HepG2 (cell line): ENCODE results near the gene ARL5A. TPM values are rescaled to one million over a fixed set of nuclear protein-coding genes. Genes with fewer than 3 reads are reported as not detected.
A peak's percentile ranks its signal among the peaks of the same experiment; 100 is the strongest.

Experiments
- CREB1 ChIP-seq, 2 experiments: fragments of 450-650 bp in 1 of 2; IDR thresholded peaks; 2 replicates each; pipeline ENCODE4 v1.6.1; 2016 to 2017; ENCODE audit warnings: control low read depth in 1 of 2, mild to moderate bottlenecking in 1 of 2, missing compliant biosample characterization in 1 of 2, missing genetic modification characterization in 1 of 2
- KLF12 ChIP-seq: sonication (generic); formaldehyde crosslinking; IDR thresholded peaks from 2 replicates; pipeline ENCODE4 v1.4.0; 2020; ENCODE audit warnings: missing genetic modification reagents, borderline replicate concordance
- LCORL ChIP-seq, 2 experiments: fragments of 450-650 bp in 1 of 2; sonication (generic) in 1 of 2; formaldehyde crosslinking in 1 of 2; IDR thresholded peaks; 2 replicates each; pipeline versions ENCODE4 v1.5.0 to v1.6.1; 2017 to 2020; ENCODE audit warnings: antibody characterized with exemption in 1 of 2, missing genetic modification reagents in 1 of 2
- MED1 ChIP-seq: sonication (generic); formaldehyde crosslinking; IDR thresholded peaks from 2 replicates; pipeline ENCODE4 v1.4.0; 2020; ENCODE audit warnings: missing genetic modification reagents
- RFX1 ChIP-seq: fragments of 450-650 bp; IDR thresholded peaks from 2 replicates; pipeline ENCODE4 v1.6.1; 2017
- RFXANK ChIP-seq: IDR thresholded peaks from 2 replicates; pipeline ENCODE4 v1.6.1; 2016
- SP4 ChIP-seq: sonication (generic); formaldehyde crosslinking; IDR thresholded peaks from 2 replicates; pipeline ENCODE4 v1.8.1; 2023; ENCODE audit warnings: mild to moderate bottlenecking, missing genetic modification reagents
- SRSF1 ChIP-seq: fragments of 200-400 bp; formaldehyde crosslinking; optimal IDR thresholded peaks from 2 replicates; pipeline ENCODE3; 2017; ENCODE audit warnings: mild to moderate bottlenecking, low read depth, low read length, moderate library complexity
- TBP ChIP-seq: sonication (generic); formaldehyde crosslinking; IDR thresholded peaks from 2 replicates; pipeline ENCODE4 v1.5.0; 2020; ENCODE audit warnings: missing genetic modification reagents
- TCF12 ChIP-seq, 2 experiments: fragments of 450-650 bp in 1 of 2; sonication (generic) in 1 of 2; formaldehyde crosslinking in 1 of 2; IDR thresholded peaks; 2 replicates each; pipeline versions ENCODE4 v1.6.1 to v1.8.0; 2017 to 2022; ENCODE audit warnings: antibody characterized with exemption in 1 of 2, mild to moderate bottlenecking in 1 of 2, missing genetic modification reagents in 1 of 2, moderate library complexity in 1 of 2
- U2AF2 ChIP-seq: fragments of 200-400 bp; formaldehyde crosslinking; IDR thresholded peaks from 2 replicates; pipeline ENCODE4 v1.6.1; 2017; ENCODE audit warnings: low read depth, mild to moderate bottlenecking, low read length
- ZFP90 ChIP-seq: sonication (generic); formaldehyde crosslinking; IDR thresholded peaks from 2 replicates; pipeline ENCODE4 v1.8.0; 2022; ENCODE audit warnings: missing genetic modification reagents, mild to moderate bottlenecking, inconsistent platforms, borderline replicate concordance
- ZNF225 ChIP-seq: sonication (generic); formaldehyde crosslinking; IDR thresholded peaks from 2 replicates; pipeline ENCODE4 v1.4.0; 2020; ENCODE audit warnings: mild to moderate bottlenecking, missing genetic modification reagents
- ZNF7 ChIP-seq: IDR thresholded peaks from 2 replicates; pipeline ENCODE4 v1.6.1; 2016; ENCODE audit warnings: missing biosample characterization, missing genetic modification reagents
- ZNF788 ChIP-seq: sonication (generic); formaldehyde crosslinking; IDR thresholded peaks from 2 replicates; pipeline ENCODE4 v1.5.0; 2020; ENCODE audit warnings: mild to moderate bottlenecking, missing genetic modification reagents, borderline replicate concordance
- ZSCAN21 ChIP-seq: sonication (generic); formaldehyde crosslinking; IDR thresholded peaks from 2 replicates; pipeline ENCODE4 v1.8.0; 2022; ENCODE audit warnings: mild to moderate bottlenecking, missing genetic modification reagents, moderate library complexity, borderline replicate concordance
- polyA plus RNA-seq, 8 experiments: library from polyadenylated mRNA; depleted of rRNA in 3 of 8; stranded (reverse) in 7 of 8; unstranded in 1 of 8; fragments of >200 nt; fragmentation: Illumina TruSeq in 4 of 8; extraction: Trizol in 4 of 8; gene quantifications; 2 replicates each; pipeline versions ENCODE4 v1.2.1 to v1.2.3, GENCODE V29; 2011 to 2016; ENCODE audit warnings: low read depth in 4 of 8, missing spikeins in 1 of 8, mixed read lengths in 1 of 8; ENCODE audit not compliant: insufficient read depth in 1 of 8
- total RNA-seq, 5 experiments: library from RNA; depleted of rRNA; stranded (reverse); fragments of >200 nt; fragmentation: Illumina TruSeq; extraction: Trizol; gene quantifications; 2 replicates each; pipeline ENCODE4 v1.2.3, GENCODE V29; 2016; ENCODE audit warnings: low read depth in 1 of 5
- TF ChIP-seq, protein P1 (sequence below): sonication (generic); formaldehyde crosslinking; conservative IDR thresholded peaks from 2 replicates; pipeline ENCODE4 v1.4.0; 2020; ENCODE audit warnings: mild to moderate bottlenecking, missing genetic modification reagents, moderate library complexity
- TF ChIP-seq, protein P2 (sequence below): sonication (generic); formaldehyde crosslinking; IDR thresholded peaks from 2 replicates; pipeline ENCODE4 v1.4.0; 2020; ENCODE audit warnings: missing genetic modification reagents
- TF ChIP-seq, protein P3 (sequence below): sonication (generic); formaldehyde crosslinking; IDR thresholded peaks from 2 replicates; pipeline ENCODE4 v1.5.0; 2020; ENCODE audit warnings: mild to moderate bottlenecking, missing genetic modification reagents, moderate library complexity

Gene ARL5A
- total and polyA plus RNA-seq, 2 of the 13 experiments (the other 11 are each of a cell fraction or from before 2014, with no cell fraction given) = 47.5 to 149 TPM

DNA sequence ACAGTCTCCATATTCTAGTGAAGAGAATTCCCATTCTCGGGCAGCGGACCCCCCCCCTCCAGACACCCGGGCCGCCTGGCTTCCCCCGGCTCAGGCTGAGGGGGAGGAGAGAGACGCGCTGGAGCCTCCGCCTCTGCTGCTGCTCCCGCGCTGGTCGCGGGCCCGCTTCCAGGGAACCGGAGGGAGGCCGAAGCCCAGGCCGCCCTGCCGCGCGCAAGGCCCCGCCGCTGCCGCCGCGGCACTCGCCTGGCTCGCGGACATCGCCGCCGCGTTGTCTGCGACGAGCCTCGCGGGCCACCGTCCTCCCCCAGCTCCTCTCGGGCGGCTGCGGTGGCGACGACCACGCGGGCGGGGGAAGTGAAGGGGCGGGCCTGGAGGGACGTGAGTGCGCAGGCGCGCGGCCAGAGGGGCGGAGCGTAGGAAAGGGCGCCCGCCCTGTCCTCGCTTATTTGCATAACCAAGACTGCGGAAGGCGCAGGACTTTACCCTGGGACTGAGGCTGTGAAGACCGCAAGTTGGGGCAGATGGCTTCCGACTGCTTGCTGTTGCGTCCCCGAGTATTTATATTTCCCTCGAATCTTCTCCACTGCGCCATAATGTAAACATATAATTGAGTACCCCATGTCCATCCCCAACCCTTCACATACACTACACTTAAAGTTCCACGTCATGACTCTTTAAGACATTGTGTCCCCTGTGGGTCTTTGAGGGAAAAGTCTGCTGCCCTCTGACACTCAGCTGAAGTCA is at the start of gene ARL5A (continued):
- TF ChIP-seq, protein P1, sequence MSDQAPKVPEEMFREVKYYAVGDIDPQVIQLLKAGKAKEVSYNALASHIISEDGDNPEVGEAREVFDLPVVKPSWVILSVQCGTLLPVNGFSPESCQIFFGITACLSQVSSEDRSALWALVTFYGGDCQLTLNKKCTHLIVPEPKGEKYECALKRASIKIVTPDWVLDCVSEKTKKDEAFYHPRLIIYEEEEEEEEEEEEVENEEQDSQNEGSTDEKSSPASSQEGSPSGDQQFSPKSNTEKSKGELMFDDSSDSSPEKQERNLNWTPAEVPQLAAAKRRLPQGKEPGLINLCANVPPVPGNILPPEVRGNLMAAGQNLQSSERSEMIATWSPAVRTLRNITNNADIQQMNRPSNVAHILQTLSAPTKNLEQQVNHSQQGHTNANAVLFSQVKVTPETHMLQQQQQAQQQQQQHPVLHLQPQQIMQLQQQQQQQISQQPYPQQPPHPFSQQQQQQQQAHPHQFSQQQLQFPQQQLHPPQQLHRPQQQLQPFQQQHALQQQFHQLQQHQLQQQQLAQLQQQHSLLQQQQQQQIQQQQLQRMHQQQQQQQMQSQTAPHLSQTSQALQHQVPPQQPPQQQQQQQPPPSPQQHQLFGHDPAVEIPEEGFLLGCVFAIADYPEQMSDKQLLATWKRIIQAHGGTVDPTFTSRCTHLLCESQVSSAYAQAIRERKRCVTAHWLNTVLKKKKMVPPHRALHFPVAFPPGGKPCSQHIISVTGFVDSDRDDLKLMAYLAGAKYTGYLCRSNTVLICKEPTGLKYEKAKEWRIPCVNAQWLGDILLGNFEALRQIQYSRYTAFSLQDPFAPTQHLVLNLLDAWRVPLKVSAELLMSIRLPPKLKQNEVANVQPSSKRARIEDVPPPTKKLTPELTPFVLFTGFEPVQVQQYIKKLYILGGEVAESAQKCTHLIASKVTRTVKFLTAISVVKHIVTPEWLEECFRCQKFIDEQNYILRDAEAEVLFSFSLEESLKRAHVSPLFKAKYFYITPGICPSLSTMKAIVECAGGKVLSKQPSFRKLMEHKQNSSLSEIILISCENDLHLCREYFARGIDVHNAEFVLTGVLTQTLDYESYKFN (CRISPR knock-in tag) = peak; percentile 79
- peak; percentile 64; the same call in 1 of the 2 replicates for TF ChIP-seq RFXANK (CRISPR knock-in tag)
- no peak for TF ChIP-seq LCORL (IDR thresholded peaks at IDR 0.05)
- peak; percentile 89 for TF ChIP-seq LCORL (CRISPR knock-in tag; IDR thresholded peaks at IDR 0.05)
- TF ChIP-seq ZSCAN21 = peak; percentile 97; the same call in 1 of the 2 replicates
- peak; percentile 64 for TF ChIP-seq SRSF1
- peak; percentile 74; the same call in 1 of the 2 replicates for TF ChIP-seq MED1 (CRISPR knock-in tag)
- TF ChIP-seq, protein P2, sequence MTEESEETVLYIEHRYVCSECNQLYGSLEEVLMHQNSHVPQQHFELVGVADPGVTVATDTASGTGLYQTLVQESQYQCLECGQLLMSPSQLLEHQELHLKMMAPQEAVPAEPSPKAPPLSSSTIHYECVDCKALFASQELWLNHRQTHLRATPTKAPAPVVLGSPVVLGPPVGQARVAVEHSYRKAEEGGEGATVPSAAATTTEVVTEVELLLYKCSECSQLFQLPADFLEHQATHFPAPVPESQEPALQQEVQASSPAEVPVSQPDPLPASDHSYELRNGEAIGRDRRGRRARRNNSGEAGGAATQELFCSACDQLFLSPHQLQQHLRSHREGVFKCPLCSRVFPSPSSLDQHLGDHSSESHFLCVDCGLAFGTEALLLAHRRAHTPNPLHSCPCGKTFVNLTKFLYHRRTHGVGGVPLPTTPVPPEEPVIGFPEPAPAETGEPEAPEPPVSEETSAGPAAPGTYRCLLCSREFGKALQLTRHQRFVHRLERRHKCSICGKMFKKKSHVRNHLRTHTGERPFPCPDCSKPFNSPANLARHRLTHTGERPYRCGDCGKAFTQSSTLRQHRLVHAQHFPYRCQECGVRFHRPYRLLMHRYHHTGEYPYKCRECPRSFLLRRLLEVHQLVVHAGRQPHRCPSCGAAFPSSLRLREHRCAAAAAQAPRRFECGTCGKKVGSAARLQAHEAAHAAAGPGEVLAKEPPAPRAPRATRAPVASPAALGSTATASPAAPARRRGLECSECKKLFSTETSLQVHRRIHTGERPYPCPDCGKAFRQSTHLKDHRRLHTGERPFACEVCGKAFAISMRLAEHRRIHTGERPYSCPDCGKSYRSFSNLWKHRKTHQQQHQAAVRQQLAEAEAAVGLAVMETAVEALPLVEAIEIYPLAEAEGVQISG = peak; percentile 92
- 0 out of 2 replicates have a peak, but pooled peaks have one; percentile 43 for TF ChIP-seq CREB1 (IDR thresholded peaks at IDR 0.05)
- no peak for TF ChIP-seq CREB1 (CRISPR knock-in tag; IDR thresholded peaks at IDR 0.05)
- peak; percentile 97 for TF ChIP-seq SP4
- TF ChIP-seq U2AF2 = no peak
- peak; percentile 83; the same call in 1 of the 2 replicates for TF ChIP-seq ZNF788 (CRISPR knock-in tag)
- TF ChIP-seq ZNF7 (CRISPR knock-in tag) = no peak
- peak; percentile 51; the same call in 1 of the 2 replicates for TF ChIP-seq ZFP90
- no peak for TF ChIP-seq TCF12 (IDR thresholded peaks at IDR 0.05)
- TF ChIP-seq TCF12 (CRISPR knock-in tag; IDR thresholded peaks at IDR 0.05) = peak; percentile 83; the same call in 1 of the 2 replicates
- peak; percentile 78; the same call in 1 of the 2 replicates for TF ChIP-seq KLF12 (CRISPR knock-in tag)
- no peak for TF ChIP-seq TBP (CRISPR knock-in tag)
- TF ChIP-seq, protein P3, sequence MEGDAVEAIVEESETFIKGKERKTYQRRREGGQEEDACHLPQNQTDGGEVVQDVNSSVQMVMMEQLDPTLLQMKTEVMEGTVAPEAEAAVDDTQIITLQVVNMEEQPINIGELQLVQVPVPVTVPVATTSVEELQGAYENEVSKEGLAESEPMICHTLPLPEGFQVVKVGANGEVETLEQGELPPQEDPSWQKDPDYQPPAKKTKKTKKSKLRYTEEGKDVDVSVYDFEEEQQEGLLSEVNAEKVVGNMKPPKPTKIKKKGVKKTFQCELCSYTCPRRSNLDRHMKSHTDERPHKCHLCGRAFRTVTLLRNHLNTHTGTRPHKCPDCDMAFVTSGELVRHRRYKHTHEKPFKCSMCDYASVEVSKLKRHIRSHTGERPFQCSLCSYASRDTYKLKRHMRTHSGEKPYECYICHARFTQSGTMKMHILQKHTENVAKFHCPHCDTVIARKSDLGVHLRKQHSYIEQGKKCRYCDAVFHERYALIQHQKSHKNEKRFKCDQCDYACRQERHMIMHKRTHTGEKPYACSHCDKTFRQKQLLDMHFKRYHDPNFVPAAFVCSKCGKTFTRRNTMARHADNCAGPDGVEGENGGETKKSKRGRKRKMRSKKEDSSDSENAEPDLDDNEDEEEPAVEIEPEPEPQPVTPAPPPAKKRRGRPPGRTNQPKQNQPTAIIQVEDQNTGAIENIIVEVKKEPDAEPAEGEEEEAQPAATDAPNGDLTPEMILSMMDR (CRISPR knock-in tag) = no peak; the same call in none of the 2 replicates
- peak; percentile 30; the same call in 1 of the 2 replicates for TF ChIP-seq ZNF225 (CRISPR knock-in tag)
- TF ChIP-seq RFX1 = no peak
